GM12878 (cell line): ENCODE results near the gene OPRM1. TPM values are rescaled to one million over a fixed set of nuclear protein-coding genes. Genes with fewer than 3 reads are reported as not detected.
A peak's percentile ranks its signal among the peaks of the same experiment; 100 is the strongest.

ENCODE experiments used
- BACH1 ChIP-seq: fragments of 450-650 bp; IDR thresholded peaks from 2 replicates; pipeline ENCODE4 v1.6.1; 2017; ENCODE audit warnings: mild to moderate bottlenecking, borderline replicate concordance
- BCL11A ChIP-seq: IDR thresholded peaks from 2 replicates; pipeline ENCODE4 v1.6.1; 2011; ENCODE audit warnings: low read depth, low read length
- FOXM1 ChIP-seq: IDR thresholded peaks from 2 replicates; pipeline ENCODE4 v1.6.1; 2012; ENCODE audit warnings: low read depth, mild to moderate bottlenecking, inconsistent platforms, low read length, moderate library complexity
- GABPA ChIP-seq: IDR thresholded peaks from 2 replicates; pipeline ENCODE4 v1.6.1; 2014; ENCODE audit warnings: antibody characterized with exemption, low read depth, mild to moderate bottlenecking, inconsistent platforms
- HDAC2 ChIP-seq: fragments of 200-600 bp; sonication (generic); IDR thresholded peaks from 2 replicates; pipeline ENCODE4 v1.6.1; 2017
- HDAC6 ChIP-seq: fragments of 200-600 bp; sonication (generic); IDR thresholded peaks from one replicate; pipeline ENCODE4 v1.8.0; 2017; ENCODE audit warnings: antibody characterized with exemption; ENCODE audit not compliant: unreplicated experiment
- HDGF ChIP-seq: fragments of 450-650 bp; IDR thresholded peaks from 2 replicates; pipeline ENCODE4 v1.6.1; 2016; ENCODE audit warnings: antibody characterized with exemption
- IKZF1 ChIP-seq: fragments of 450-650 bp; conservative IDR thresholded peaks from 2 replicates; pipeline ENCODE4 v1.6.1; 2017; ENCODE audit warnings: antibody characterized with exemption, mild to moderate bottlenecking
- MLLT1 ChIP-seq: fragments of 450-650 bp; IDR thresholded peaks from 2 replicates; pipeline ENCODE4 v1.6.1; 2016; ENCODE audit warnings: mild to moderate bottlenecking
- POLR2AphosphoS2 ChIP-seq: IDR thresholded peaks from 2 replicates; pipeline ENCODE4 v1.6.1; 2011; ENCODE audit warnings: low read depth, mild to moderate bottlenecking, low read length, improper control_type of control experiment, moderate library complexity
- PRDM15 ChIP-seq: fragments of 450-650 bp; formaldehyde crosslinking; IDR thresholded peaks from 2 replicates; pipeline ENCODE4 v1.4.0; 2020; ENCODE audit warnings: mild to moderate bottlenecking, moderate library complexity
- RBBP5 ChIP-seq: fragments of 200-600 bp; sonication (generic); conservative IDR thresholded peaks from 2 replicates; pipeline ENCODE4 v1.6.1; 2016
- SKIL ChIP-seq: fragments of 450-650 bp; IDR thresholded peaks from 2 replicates; pipeline ENCODE4 v1.6.1; 2017; ENCODE audit warnings: mild to moderate bottlenecking, low read depth, inconsistent platforms; ENCODE audit not compliant: poor library complexity, severe bottlenecking
- SMAD1 ChIP-seq: fragments of 450-650 bp; IDR thresholded peaks from 2 replicates; pipeline ENCODE4 v1.6.1; 2018; ENCODE audit warnings: mild to moderate bottlenecking, low read depth; ENCODE audit not compliant: partially characterized antibody
- TARDBP ChIP-seq: IDR thresholded peaks from 2 replicates; pipeline ENCODE4 v1.6.1; 2016; ENCODE audit warnings: borderline replicate concordance
- TCF12 ChIP-seq: IDR thresholded peaks from 2 replicates; pipeline ENCODE4 v1.6.1; 2011; ENCODE audit warnings: low read depth, mild to moderate bottlenecking, low read length
- TCF3 ChIP-seq: IDR thresholded peaks from 2 replicates; pipeline ENCODE4 v1.6.1; 2012; ENCODE audit warnings: low read depth, mild to moderate bottlenecking, low read length, borderline replicate concordance; ENCODE audit not compliant: insufficient read depth
- YY1 ChIP-seq: IDR thresholded peaks from 2 replicates; pipeline ENCODE4 v1.6.1; 2011; ENCODE audit warnings: low read depth, mild to moderate bottlenecking, low read length
- ZNF687 ChIP-seq: fragments of 450-650 bp; IDR thresholded peaks from 2 replicates; pipeline ENCODE4 v1.6.1; 2017; ENCODE audit warnings: mild to moderate bottlenecking, moderate library complexity
- polyA plus RNA-seq, 11 experiments: library from polyadenylated mRNA; depleted of rRNA in 4 of 11; unstranded in 6 of 11; stranded (reverse) in 5 of 11; fragments of >200 nt; fragmentation: Nextera tagmentation in 4 of 11; fragmentation: Illumina TruSeq in 1 of 11; extraction: Ambion mirVana in 4 of 11; extraction: Trizol in 1 of 11; gene quantifications; 1 replicate in 1 of 11; 2 replicates in 10 of 11; pipeline versions ENCODE4 v1.2.1 to v1.2.3, GENCODE V29; 2011 to 2016; ENCODE audit warnings: inconsistent platforms in 2 of 11, missing spikeins in 2 of 11, low read depth in 1 of 11
- total RNA-seq, 4 experiments: library from RNA; depleted of rRNA in 3 of 4; stranded (reverse); fragments of >200 nt in 3 of 4; fragmentation: Illumina TruSeq in 1 of 4; extraction: Trizol in 1 of 4; gene quantifications; 2 replicates each; pipeline versions ENCODE4 v1.2.1 to v1.2.3, GENCODE V29; 2013 to 2021

Gene OPRM1
- total and polyA plus RNA-seq, 10 of the 15 experiments (the other 5 are each of a cell fraction or from before 2014, with no cell fraction given): not detected

- TF ChIP-seq MLLT1 (peak; percentile 76), SMAD1 (no peak), POLR2AphosphoS2 (no peak), RBBP5 (no peak), YY1 (no peak), IKZF1 (peak; percentile 76), TCF3 (no peak), BACH1 (no peak), SKIL (peak; percentile 40), TCF12 (peak; percentile 49; the same call in 1 of the 2 replicates), ZNF687 (no peak), TARDBP (no peak), BCL11A (peak; percentile 64; the same call in 1 of the 2 replicates), HDAC2 (no peak), PRDM15 (no peak), GABPA (no peak), HDAC6 (no peak), HDGF (no peak), FOXM1 (no peak)
Measured at GRCh38 chr6:154239392-154239791, 200.4 kb downstream of the OPRM1 start (continued).
